A673 (cell line): ENCODE measurements around the gene SUSD2.

ENCODE experiments used
- EZH2 ChIP-seq: fragments of 200-600 bp; sonication (generic); IDR thresholded peaks from 2 replicates; pipeline ENCODE4 v1.6.1; 2017; ENCODE audit warnings: borderline replicate concordance, low read depth, mild to moderate bottlenecking, mixed read lengths, antibody characterized with exemption, low read length; ENCODE audit not compliant: poor library complexity, severe bottlenecking
- TF ChIP-seq, protein P1 (sequence below): fragments of 300-800, 200-600 bp; sonication (generic); conservative IDR thresholded peaks from 2 replicates; pipeline ENCODE4 v1.5.1; 2017; ENCODE audit warnings: low read depth, mild to moderate bottlenecking, antibody characterized with exemption, low read length, moderate library complexity, mixed read lengths

DNA sequence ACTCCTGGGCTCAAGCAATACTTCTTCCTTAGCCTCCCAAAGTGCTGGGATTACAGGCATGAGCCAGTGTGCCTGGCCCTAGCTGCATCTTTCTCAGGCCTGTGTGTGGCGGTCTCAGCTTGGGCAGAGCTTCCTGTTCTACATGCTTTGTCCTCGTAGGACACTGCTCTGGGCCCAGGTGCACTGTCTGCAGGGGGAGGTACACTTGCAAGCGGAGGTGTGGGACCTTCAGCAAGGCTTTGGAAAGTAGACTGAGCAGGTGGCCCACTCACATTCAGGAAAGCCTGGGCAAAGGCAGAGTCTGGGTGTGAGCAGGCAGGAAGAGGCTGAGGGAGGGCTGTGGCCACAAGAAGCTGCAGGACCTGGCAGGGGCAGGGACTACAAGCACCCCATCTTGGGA, 33.6 kb upstream of the SUSD2 start:
- TF ChIP-seq, protein P1, sequence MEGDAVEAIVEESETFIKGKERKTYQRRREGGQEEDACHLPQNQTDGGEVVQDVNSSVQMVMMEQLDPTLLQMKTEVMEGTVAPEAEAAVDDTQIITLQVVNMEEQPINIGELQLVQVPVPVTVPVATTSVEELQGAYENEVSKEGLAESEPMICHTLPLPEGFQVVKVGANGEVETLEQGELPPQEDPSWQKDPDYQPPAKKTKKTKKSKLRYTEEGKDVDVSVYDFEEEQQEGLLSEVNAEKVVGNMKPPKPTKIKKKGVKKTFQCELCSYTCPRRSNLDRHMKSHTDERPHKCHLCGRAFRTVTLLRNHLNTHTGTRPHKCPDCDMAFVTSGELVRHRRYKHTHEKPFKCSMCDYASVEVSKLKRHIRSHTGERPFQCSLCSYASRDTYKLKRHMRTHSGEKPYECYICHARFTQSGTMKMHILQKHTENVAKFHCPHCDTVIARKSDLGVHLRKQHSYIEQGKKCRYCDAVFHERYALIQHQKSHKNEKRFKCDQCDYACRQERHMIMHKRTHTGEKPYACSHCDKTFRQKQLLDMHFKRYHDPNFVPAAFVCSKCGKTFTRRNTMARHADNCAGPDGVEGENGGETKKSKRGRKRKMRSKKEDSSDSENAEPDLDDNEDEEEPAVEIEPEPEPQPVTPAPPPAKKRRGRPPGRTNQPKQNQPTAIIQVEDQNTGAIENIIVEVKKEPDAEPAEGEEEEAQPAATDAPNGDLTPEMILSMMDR: no peak
- TF ChIP-seq EZH2: no peak
